Cardiac muscle cell (in vitro differentiated cells and primary cell): Measurements from ENCODE around the gene DBI. TPM values are rescaled to one million over a fixed set of nuclear protein-coding genes. Genes with fewer than 3 reads are reported as not detected.
"Not testable (repeated sequence)": the region's sequence is repeated elsewhere in the genome, so short reads cannot be mapped to it uniquely, and the experiment has no call there.

Experiments used
- DNase-seq, 2 donors: peaks; one replicate each; pipeline versions ENCODE4 v3.0.0 to v3.0.0-alpha.2; 2010 to 2017; ENCODE audit warnings: low read depth in 1 of 2, low spot score in 1 of 2
- H3K27ac ChIP-seq: fragments of 200-600 bp; sonication (generic); 2 replicates; pipeline ENCODE4 v1.5.1; 2016
- H3K27me3 ChIP-seq: fragments of 200-600 bp; sonication (generic); 2 replicates; pipeline ENCODE4 v1.6.0; 2016; ENCODE audit warnings: control low read depth
- H3K36me3 ChIP-seq: fragments of 200-600 bp; sonication (generic); 2 replicates; pipeline ENCODE4 v1.5.1; 2016; ENCODE audit warnings: control low read depth
- H3K4me1 ChIP-seq: fragments of 200-600 bp; sonication (generic); 2 replicates; pipeline ENCODE4 v1.8.1; 2017; ENCODE audit warnings: low read depth, mild to moderate bottlenecking, mixed run types
- H3K4me3 ChIP-seq: fragments of 200-600 bp; sonication (generic); 2 replicates; pipeline ENCODE4 v1.5.1; 2016; ENCODE audit warnings: mild to moderate bottlenecking
- H3K9me3 ChIP-seq: fragments of 200-600 bp; sonication (generic); 2 replicates; pipeline ENCODE4 v1.5.1; 2017; ENCODE audit warnings: low read depth, mild to moderate bottlenecking, control low read depth
- CTCF ChIP-seq: IDR thresholded peaks from 2 replicates; pipeline ENCODE4 v1.5.1; 2012; ENCODE audit warnings: low read depth, mild to moderate bottlenecking, low read length
- polyA plus RNA-seq: library from polyadenylated mRNA; unstranded; fragments of >200 nt; fragmentation: Nextera tagmentation; extraction: Ambion mirVana; gene quantifications from 2 replicates; pipeline ENCODE4 v1.2.1, GENCODE V29; 2016
- total RNA-seq: library from RNA; depleted of rRNA; stranded (reverse); fragments of >200 nt; gene quantifications from 2 replicates; pipeline ENCODE4 v1.2.3, GENCODE V29; 2016

Gene DBI
- total and polyA plus RNA-seq, 2 experiments from 2014 or later: 158 to 350 TPM

- Histone ChIP-seq H3K4me1 (peaks cover 5% of the 10 kb centered on the region), H3K36me3 (peaks cover 36% of the 10 kb centered on the region), H3K27ac (no peak overlapping the region), H3K9me3 (no peaks in the 10 kb centered on the region), H3K27me3 (no peaks in the 10 kb centered on the region), H3K4me3 (no peak overlapping the region)
- TF ChIP-seq CTCF: no peak
- DNase-seq: no peak
These were observed 4.3 kb downstream of the DBI start for GRCh38 chr2:119371111-119371510.

GRCh38 chr2:119372778-119373568 lies 6.2 kb downstream of the DBI start:
- Histone ChIP-seq H3K27me3 (no peaks in the 10 kb centered on the region), H3K27ac (no peak overlapping the region), H3K9me3 (no peaks in the 10 kb centered on the region), H3K4me3 (no peak overlapping the region), H3K4me1 (peaks cover 2% of the 10 kb centered on the region), H3K36me3 (peaks cover 36% of the 10 kb centered on the region)
- no peak for TF ChIP-seq CTCF
- no peak for DNase-seq

GRCh38 chr2:119373907-119374745 lies 7.3 kb downstream of the DBI start:
- not testable (repeated sequence) for H3K4me1 ChIP-seq, H3K27ac ChIP-seq, H3K27me3 ChIP-seq, H3K4me3 ChIP-seq, DNase-seq, H3K9me3 ChIP-seq
- H3K36me3 ChIP-seq: peaks cover 28% of the 10 kb centered on the region

- not testable (repeated sequence) for H3K9me3 ChIP-seq, H3K4me3 ChIP-seq, H3K27me3 ChIP-seq, DNase-seq, H3K4me1 ChIP-seq, H3K27ac ChIP-seq
- peaks cover 15% of the 10 kb centered on the region for H3K36me3 ChIP-seq
These were observed 9.6 kb downstream of the DBI start for GRCh38 chr2:119376406-119376805.

- no peak for TF ChIP-seq CTCF
- DNase-seq: no peak
- Histone ChIP-seq H3K4me3 (no peak overlapping the region), H3K27ac (no peak overlapping the region), H3K9me3 (no peaks in the 10 kb centered on the region), H3K36me3 (peaks cover 15% of the 10 kb centered on the region), H3K4me1 (no peaks in the 10 kb centered on the region), H3K27me3 (no peaks in the 10 kb centered on the region)
These were observed 10.0 kb downstream of the DBI start for GRCh38 chr2:119376810-119377209.

- Histone ChIP-seq H3K27me3 (no peaks in the 10 kb centered on the region), H3K4me3 (no peak overlapping the region), H3K9me3 (no peaks in the 10 kb centered on the region), H3K36me3 (peaks cover 11% of the 10 kb centered on the region), H3K27ac (no peak overlapping the region), H3K4me1 (no peaks in the 10 kb centered on the region)
- TF ChIP-seq CTCF: no peak
- DNase-seq: no peak
These were observed 10.7 kb downstream of the DBI start for GRCh38 chr2:119377294-119377992.
